ENCODE data around the gene CORO7.

DNA sequence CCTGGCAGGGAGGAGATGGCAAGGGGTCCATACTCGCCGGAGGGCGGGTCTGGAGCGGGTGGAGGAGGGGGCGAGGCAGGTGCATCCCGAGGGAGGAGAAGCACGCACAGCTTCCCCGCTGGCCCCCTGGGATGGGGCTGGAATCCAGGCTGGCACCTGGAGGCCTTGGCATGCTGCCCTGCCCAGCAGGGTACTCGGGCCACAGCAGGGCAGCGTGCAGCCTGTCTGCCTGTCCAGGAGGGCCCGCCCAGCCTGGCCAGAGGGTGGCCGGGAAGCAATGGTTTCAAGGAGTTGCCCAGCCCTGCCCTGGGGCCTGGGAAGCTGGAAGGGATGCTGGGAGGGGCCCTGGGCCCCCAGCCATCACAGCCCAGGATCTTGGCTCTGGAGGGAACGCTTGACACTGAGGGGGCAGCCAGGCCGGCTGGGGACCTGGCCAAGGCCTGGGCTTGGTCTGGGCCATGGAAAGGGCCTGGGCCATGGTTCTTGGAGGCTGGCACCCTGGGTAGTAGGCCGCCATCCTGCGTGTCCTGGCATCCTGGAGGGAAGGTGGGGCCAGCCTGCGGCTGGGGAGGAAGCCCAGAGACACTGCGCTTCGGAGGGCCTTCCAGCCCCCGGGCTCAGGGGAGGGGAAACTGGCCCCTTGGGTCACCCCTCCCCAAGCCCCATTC lies 99.4 kb downstream of the CORO7 start:
- TF ChIP-seq CTCF (IDR thresholded peaks at IDR 0.05) = peak in 1 of 6 experiments; percentile 8
- TF ChIP-seq POLR2A (IDR thresholded peaks at IDR 0.05) = peak in 1 of 2 donors; percentile 25
